NCI-H2227 (cell line): ENCODE measurements around the gene PIK3IP1.
A peak's percentile ranks its signal among the peaks of the same experiment; 100 is the strongest.
"Not testable (repeated sequence)": the region's sequence is repeated elsewhere in the genome, so short reads cannot be mapped to it uniquely, and the experiment has no call there.

ENCODE experiments used
- DNase-seq: peaks from one replicate; lab custom pipeline; 2025; ENCODE audit not compliant: unreplicated experiment; lab: John Stamatoyannopoulos, UW

The PIK3IP1 gene

GRCh38 chr22:31250740-31251600, 41.3 kb downstream of the PIK3IP1 start:
- DNase-seq, result no peak

- no peak for DNase-seq
These were observed 43.0 kb downstream of the PIK3IP1 start for GRCh38 chr22:31248965-31249958.

GRCh38 chr22:31248138-31248745, 44.0 kb downstream of the PIK3IP1 start:
- DNase-seq, result peak; percentile 84

GRCh38 chr22:31247726-31248125, 44.6 kb downstream of the PIK3IP1 start:
- DNase-seq, result peak; percentile 30

GRCh38 chr22:31246687-31247086, 45.6 kb downstream of the PIK3IP1 start:
- no peak for DNase-seq

- DNase-seq, result not testable (repeated sequence)
These were observed 46.3 kb downstream of the PIK3IP1 start for GRCh38 chr22:31245998-31246397.

GRCh38 chr22:31244943-31245451, 47.3 kb downstream of the PIK3IP1 start:
- DNase-seq, result no peak

GRCh38 chr22:31244046-31244942, 48.0 kb downstream of the PIK3IP1 start:
- DNase-seq, result no peak

- no peak for DNase-seq
These were observed 48.8 kb downstream of the PIK3IP1 start for GRCh38 chr22:31243339-31244045.

- DNase-seq, result no peak
These were observed 50.4 kb downstream of the PIK3IP1 start for GRCh38 chr22:31241936-31242335.

GRCh38 chr22:31241200-31241599, 51.1 kb downstream of the PIK3IP1 start:
- no peak for DNase-seq

- DNase-seq, result no peak
These were observed 52.4 kb downstream of the PIK3IP1 start for GRCh38 chr22:31239771-31240370.

GRCh38 chr22:31238057-31238456, 54.2 kb downstream of the PIK3IP1 start:
- DNase-seq, result no peak

- not testable (repeated sequence) for DNase-seq
These were observed 56.2 kb downstream of the PIK3IP1 start for GRCh38 chr22:31236044-31236443.

GRCh38 chr22:31235081-31235480, 57.2 kb downstream of the PIK3IP1 start:
- DNase-seq, result no peak

GRCh38 chr22:31233001-31233400, 59.3 kb downstream of the PIK3IP1 start:
- DNase-seq, result no peak
